HG03139 (cell line): ENCODE measurements around the gene NKTR.

Experiments
- ATAC-seq: cut with Tn5 transposase; IDR thresholded peaks from one replicate; pipeline ENCODE4 v1.9.1; 2021; ENCODE audit not compliant: unreplicated experiment

Gene NKTR

DNA sequence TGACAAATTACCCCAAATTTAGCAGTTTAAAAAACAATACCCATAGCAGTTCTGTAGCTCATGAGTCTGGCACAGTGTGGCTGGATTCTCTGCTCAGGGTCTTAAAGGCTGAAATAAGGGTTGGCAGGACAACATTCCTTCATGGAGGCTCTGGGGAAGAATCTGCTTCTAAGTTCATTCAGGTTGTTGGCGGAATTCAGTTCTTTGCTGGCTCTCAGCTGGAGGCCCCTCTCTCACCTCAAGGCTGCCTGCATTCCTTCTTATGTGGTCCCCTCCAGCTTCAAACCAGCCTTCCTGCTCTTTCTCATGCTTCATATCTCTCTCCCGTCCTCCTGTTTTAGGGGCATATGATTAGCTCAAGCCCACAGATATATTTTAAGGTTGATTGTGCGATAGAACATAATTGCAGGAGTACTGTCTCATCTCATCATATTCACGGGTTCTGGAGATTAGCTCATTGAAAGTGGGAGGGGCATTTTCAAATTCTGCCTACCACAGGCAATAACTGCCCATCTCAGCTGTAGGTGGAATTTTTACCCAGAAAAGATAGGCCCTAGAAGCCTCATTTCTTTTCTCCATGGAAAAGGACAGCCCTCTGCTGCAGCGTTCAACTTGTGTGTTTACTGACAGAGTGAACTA lies 47.5 kb downstream of the NKTR start:
- ATAC-seq: no peak

DNA sequence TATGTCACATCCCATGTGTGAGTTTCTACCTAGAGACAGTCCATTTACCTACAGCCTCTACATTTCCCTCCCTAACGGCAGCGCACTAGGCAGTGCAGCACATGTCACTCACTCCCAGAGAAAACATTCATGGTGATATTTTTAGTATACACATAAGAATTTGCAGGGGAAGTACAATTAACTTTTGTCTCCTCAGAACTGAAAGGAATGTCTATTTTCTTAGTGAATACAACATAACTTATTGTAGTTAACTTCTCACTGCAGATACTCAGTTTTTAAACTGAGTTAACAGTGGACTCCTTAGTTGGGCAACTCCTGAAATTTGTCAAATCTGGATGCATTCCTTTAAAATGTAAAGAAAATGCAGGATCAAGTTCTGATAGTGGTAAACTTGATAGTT lies 48.5 kb downstream of the NKTR start:
- no peak for ATAC-seq

DNA sequence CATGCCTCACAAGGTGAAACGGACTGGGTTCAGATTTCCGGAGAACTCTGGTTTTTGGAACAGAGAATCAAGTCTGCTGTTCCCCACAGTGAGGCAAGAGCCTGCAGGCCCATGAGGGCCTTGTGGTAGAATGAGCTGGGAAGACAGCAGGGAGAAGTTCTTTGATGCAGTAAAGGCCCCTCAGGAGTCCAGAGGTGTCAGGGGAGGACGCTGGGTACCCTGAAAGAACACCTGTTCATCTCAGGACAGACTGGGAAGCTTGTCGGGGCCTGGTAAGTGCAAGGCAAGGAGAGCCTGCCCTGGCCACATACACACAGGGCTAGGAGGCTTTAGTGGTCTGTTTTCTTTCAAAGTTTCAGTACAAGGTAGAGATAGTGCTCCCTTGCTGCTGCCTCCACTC lies 49.3 kb downstream of the NKTR start:
- ATAC-seq: no peak

DNA sequence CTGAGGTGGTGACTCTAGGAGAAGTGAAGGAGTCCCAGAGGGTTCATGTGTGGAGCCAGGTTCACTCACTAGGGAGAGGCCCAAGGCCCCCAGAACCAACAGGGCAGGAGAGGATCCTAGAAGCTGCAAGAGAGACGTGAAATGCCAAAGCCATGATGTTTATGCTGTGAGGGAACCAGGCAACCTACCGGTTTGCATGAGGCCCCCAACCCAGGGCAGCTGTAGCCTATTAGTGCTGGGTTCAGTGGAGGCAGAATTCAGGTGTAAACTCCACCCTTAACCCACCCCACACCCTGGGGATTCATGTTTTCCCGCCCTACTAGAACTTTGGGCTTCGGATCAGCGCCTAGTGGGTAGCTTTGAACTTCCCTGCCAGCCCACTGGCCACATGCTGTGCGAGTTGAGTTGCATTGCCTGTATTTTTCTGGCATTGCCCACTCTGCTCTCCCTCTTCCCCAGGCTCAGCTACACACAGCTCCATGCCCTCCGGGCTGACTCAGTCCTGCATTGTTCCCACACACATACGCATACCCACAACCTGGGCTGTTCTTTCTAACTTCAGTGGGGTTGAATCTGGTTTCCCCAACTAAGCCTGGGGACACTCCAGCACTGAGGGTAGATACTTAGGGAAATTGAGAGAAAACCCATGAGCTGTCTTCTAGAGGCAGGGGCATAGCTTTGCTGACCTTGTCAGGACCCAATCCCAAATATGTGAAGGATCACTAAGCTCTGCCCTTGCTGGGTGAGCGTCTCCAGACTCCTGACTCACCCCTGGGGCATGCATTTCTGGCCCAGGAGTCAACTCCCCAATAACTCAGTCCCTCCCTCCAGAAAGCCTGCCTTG lies 51.0 kb downstream of the NKTR start:
- ATAC-seq: no peak

DNA sequence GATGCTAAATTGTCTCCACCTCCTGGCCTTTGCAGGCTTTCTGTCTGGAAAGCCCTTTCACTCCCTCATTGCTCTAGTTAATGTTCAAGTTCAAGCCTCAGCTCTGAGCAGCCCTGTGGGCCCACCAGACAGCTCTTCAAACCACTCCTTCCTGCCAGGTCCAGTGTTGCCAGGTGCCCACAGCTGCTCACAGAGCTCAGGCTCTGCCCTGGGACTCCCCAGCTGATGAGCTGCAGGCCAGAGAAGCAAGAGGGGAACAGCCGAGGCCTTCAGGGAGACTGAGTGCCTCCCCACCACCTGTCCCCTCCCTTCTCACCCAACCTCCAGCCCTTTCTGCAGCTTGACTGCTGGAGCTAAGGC lies 51.7 kb downstream of the NKTR start:
- peak; percentile 11 for ATAC-seq

DNA sequence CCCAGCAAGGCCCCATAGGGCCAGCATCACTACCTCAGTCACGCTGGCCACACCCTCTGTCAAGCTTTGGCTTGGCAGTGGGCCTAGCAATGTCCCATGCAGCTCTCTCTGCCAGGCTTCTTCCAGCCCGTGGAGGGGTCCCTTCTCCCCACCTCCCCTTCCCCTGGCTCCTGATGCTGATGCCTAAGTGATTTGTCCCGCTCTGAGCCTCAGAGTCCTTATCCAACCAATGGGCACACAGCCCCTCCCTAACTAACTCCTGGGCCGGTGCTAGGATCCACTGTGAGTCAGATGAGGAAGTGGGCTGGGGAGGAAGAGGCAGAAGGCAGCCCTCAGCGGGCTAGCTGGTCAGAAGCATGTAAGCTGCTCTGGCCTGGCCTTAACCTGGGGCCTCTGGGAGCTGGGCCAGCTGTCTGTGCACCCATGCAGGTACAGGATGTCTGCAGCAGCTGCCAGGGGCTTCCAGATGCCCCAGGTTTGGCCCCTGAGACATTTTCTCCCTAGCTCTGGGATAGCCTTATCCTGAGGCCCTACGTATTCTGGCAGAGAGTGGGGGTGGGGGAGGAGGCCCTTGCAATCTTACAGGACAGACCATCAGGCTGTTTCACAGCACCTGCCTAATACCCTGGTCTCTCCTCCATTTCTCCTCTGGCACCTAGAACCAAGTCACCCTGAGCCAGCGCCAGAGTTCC lies 52.3 kb downstream of the NKTR start:
- ATAC-seq: peak; percentile 59

DNA sequence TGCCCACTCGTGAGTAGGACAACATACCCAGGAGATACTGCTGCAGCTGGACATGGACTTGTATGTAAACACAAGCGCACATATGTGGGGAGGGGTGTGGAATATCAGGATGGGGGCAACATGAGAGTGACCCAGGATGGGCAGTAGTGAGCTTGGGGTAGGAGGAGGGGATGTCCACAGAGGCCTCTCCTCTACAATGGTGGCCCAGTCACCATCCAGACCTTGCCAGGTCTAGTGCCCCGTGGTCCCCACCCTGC lies 52.7 kb downstream of the NKTR start:
- no peak for ATAC-seq

DNA sequence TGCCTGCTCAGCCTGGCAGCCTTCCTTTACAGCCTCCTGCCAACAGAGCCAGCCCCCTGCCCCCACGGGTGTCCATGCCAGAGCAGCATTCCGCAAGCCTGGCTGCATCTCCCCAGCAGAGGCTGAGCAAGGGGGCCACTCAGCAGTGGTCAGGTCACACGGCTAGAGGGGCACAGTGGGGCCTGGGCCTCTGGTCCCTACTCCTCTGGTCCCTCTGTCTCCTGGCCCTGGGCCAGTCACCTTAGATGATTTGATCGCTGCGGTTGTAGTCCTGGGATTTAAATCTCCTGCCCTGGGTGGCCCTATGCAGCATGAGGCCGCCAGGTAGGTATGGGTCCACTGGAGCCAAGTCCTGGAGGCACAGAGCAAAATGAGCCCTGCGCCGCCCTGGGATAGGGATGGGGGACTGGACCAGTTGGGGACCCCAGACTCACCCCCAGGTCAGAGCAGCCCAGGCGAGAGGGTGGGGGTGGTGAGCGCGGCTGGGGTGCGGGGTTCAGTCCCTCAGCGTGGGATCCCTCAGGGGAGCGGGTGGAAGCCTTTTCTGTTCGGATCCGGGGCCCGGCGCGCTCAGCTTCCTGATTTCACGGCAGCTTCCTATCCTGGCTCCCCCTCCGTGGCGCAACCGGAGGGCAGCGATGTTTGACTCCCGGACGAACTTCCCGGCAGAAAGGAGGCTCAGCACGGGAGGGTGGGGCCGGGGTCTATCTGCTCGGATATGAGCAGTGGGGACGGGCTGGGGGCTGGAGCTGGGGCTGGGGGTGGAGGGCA lies 53.3 kb downstream of the NKTR start, which contains the start of gene ZBTB47:
ZBTB47 (plus strand) TSS at position 138 of the 771 bp plus-strand sequence. CDS start 4,659 bp downstream, outside the sequence.
- no peak for ATAC-seq

DNA sequence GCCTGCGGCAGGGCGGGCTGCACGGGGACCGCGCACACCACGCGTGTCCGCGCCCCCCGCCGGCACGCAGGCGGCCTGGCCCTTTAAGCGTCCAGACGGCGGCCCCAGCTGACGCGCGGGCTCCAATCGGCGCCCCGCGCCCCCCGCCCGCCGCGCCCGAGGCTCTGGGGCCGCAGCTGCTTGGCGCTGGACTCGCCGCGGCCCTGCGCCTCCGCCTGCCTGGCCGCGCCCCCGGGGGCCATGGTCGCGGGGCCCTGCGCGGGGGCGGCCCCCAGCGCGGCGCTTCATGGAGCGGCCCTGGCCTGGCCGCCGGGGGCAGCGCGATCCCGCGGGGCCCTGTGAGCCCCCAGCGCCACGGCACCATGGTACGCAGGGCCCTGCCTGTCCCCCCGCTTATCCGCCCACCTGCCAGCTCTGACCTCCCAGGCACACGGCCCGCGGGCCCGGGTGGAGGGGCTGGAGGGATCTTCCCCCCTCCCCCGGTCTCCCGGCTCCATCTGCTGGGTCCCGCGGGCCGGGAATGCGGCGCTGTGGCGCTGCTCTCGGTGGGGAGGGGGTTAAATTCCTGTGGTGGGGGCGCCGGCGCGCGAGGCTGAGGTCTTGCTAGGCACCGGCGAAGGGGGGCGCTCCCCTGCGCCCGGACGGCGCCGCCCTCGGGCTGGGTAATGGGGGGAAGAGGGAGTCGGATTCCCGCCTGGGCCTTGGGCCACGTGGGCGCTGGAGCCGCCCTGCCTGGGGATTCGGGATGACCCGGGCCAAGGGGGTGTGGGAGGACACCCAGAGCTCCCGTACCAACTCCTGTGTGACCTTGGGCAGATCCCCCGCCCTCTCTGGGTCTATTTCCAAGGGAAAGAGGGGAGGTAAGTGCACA lies 54.1 kb downstream of the NKTR start:
- ATAC-seq: no peak

DNA sequence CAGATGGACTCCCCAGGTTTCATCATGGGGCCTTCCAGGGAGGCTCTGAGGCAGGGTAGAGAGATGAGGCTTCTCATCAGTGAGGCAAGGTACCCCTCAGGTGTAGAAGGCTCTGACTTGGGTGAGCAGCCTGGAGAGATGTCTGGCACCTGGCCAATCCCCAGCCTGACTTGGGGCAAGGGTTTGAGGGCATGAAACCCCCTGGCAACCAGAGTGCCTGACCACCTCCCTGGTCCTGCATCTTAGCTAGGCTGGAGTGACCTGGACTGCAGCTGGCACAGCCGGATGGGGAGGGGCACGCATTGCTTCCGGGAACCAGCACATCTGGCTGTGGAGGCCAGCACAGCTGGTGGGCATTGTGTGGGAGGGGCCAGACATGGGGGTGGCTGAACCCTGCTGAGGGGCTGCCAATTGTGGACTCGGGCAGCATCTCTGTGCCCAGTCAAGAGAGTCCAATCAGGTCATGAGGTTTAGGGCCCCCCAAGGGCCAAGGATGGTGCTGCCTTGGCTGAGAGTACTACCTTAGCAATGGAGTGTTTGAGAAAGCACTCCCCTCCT lies 54.9 kb downstream of the NKTR start:
- no peak for ATAC-seq

DNA sequence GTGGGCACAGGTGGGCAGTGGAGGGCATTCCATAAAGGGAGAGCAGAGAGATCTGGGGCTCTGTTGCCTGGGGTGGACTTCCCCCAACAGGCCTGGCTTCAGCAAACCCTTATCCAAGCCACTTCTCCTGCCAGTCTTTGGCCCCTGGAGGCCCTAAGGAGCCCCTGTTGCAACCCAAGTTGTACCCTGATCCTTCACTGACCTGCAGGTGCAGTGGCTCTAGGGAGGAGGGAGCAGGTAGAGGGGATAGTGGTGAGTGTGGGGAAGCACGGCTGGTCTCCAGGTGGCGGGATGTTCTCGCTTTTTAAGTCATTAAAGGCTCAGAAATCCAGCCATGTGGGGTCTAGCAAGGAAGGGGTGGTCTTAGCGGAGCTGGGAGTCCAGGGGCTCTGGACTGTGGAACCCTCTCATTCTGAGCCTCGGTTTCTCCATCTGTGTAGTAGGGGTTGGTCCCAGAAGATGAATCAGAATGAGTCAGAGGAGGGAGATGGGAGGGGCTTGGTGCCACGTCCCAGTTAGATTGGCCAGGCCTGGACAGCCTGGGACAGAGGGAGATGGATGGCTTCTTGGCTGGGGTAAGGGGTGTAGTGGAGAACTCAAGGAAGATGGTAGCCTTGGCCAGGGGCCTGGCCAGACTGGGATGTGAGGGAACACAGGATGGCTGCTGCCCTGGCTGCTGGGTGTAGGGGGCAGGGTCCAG lies 55.6 kb downstream of the NKTR start:
- no peak for ATAC-seq

DNA sequence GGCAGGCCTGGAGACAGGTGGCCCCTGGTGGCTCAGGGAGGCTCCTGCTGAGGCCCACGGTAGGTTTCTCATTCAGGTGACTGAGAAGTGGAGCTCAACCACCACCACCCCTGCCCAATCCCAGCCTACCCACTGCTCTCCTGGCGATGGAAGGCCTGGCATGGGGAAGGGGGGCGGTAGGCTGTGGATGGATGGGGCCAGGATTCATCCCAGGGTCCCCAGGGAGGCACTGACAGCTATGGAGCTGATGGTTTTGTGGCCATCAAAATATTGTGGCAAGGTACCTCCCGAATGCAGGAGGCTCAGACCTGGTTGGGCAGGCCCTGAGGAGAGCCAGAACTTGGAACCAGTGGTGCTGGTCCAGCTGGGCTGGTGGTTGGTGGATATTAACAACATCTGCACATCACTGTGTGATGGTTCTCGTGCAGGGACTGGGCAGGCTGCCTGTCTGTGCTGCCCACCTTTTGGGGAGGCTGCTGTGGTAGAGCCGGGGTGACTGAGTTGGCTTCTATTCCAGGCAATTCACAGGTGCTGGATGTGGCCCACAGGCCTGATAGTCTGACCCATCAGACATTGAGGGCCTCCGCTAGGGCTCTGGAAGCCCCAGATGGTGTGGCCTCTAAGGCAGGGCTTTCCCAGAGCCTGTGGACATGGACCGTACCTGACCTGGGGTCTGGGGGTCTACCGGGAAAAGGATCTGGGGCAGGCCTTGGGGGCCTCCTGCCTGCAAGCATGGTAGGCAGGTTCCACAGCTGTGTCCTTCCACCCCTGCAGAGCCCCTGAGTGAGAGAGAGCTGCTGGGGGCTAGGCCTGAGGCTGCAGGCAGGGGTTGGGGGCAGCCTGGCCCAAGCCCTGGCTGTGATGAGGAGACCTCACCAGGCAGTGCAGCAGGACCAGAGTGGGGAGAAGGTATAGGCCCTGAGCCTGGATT lies 56.5 kb downstream of the NKTR start:
- no peak for ATAC-seq

DNA sequence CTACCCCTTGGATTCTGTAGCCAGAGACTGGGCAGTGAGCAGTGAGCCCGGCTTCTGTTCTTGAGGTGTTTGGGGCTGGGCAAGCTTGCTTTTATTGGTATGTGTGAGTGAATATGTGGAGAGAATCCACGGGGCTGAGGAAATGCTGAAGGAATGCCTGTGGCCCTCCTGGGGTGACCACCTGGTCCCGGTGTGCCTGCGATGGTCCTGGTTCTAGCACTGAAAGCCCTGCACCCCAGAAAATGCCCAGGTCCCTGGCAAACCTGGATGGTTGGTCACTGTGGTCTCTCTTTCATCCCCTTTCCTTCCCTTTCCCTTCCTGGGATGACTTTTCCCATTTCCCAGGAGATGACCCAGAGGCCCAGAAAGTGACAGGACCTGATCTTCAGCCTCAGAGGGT lies 57.2 kb downstream of the NKTR start:
- ATAC-seq: no peak

DNA sequence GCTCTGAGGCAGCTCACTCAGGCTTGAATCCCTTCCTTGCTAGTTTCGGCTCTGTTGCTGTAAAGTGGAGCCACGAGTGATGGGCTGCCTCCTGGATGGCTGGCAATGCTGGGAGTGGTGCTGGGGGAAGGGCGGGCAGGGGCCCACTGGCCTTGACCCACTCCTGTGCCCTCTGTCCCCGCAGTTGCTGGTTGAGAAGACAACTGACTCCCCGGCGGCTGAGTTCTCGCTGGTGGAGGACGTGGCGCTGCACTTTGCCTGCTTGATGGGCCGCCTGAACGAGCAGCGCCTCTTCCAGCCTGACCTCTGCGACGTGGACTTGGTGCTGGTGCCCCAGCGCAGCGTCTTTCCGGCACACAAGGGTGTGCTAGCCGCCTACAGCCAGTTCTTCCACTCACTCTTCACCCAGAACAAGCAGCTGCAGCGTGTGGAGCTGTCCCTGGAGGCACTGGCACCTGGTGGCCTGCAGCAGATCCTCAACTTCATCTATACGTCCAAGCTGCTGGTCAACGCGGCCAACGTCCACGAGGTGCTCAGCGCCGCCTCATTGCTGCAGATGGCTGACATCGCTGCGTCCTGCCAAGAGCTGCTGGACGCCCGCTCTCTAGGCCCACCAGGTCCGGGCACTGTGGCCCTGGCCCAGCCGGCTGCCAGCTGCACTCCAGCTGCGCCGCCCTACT lies 57.7 kb downstream of the NKTR start:
- no peak for ATAC-seq

DNA sequence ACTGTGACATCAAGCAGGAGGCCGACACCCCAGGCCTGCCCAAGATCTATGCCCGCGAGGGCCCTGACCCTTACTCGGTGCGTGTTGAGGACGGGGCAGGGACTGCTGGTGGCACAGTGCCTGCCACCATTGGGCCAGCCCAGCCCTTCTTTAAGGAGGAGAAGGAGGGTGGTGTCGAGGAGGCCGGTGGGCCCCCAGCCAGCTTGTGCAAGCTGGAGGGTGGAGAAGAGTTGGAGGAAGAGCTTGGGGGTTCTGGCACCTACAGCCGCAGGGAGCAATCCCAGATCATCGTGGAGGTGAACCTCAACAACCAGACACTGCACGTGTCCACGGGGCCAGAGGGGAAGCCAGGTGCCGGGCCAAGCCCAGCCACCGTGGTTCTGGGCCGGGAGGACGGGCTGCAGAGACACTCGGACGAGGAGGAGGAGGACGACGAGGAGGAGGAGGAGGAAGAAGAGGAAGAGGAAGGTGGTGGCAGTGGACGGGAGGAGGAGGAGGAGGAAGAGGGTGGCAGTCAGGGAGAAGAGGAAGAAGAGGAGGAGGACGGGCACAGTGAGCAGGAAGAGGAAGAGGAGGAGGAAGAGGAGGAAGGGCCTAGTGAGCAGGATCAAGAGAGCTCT lies 58.4 kb downstream of the NKTR start:
- no peak for ATAC-seq

DNA sequence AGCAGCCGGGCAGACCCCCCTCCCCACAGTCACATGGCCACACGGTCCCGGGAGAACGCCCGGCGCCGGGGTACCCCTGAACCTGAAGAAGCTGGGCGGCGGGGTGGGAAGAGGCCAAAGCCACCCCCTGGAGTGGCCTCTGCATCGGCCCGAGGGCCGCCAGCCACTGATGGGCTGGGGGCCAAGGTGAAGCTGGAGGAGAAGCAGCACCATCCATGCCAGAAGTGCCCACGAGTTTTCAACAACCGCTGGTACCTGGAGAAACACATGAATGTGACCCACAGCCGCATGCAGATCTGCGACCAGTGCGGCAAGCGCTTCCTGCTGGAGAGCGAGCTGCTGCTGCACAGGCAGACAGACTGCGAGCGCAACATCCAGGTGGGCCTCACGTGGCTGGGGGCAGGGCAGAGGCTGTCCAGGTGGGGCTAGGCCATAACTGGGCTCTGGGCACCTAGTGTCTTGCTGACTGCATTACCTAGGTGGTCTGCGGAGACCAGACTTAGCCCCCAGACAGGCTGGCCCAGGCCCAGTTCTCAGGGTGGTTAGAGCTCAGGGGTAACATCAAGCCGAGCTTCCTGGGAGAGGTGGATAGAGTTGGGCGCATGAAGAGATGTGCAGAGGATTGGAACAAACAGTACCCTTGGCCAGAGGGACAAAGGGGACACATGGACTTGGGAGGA lies 59.1 kb downstream of the NKTR start:
- ATAC-seq: no peak

DNA sequence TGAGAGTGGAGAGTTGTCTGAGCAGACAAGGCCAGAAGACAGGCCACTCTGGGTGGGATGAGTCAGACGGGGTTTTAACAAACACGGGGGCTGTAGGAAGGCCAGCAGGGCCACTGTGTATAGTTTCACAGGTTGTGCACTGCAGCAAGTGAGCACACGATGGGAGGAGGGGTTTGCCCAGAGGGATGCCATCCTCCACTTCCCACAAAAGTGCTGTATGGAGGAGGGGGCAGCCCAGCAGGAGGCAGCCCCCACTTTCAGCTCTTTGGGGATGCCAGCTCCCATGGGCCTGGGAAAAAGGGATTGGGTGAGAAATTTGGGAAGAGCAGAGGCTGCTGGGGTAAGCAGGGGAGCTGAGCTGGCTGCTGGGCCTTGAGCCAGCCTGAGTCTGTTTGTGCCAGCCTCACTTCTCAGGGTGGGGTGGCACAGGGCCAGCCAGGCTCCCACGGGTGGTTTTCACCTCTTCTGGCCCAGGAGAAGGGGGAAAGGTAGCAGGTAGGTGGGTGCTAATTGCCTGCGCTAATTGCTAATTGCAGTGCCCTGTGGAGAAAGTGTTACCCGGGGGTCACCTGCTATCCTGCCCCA lies 59.7 kb downstream of the NKTR start:
- ATAC-seq: no peak
